ENCODE measurements around the gene SIK3.

- TF ChIP-seq POLR2A (IDR thresholded peaks at IDR 0.05) = no peak
- TF ChIP-seq, protein P1, sequence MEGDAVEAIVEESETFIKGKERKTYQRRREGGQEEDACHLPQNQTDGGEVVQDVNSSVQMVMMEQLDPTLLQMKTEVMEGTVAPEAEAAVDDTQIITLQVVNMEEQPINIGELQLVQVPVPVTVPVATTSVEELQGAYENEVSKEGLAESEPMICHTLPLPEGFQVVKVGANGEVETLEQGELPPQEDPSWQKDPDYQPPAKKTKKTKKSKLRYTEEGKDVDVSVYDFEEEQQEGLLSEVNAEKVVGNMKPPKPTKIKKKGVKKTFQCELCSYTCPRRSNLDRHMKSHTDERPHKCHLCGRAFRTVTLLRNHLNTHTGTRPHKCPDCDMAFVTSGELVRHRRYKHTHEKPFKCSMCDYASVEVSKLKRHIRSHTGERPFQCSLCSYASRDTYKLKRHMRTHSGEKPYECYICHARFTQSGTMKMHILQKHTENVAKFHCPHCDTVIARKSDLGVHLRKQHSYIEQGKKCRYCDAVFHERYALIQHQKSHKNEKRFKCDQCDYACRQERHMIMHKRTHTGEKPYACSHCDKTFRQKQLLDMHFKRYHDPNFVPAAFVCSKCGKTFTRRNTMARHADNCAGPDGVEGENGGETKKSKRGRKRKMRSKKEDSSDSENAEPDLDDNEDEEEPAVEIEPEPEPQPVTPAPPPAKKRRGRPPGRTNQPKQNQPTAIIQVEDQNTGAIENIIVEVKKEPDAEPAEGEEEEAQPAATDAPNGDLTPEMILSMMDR (IDR thresholded peaks at IDR 0.05) = no peak
These were observed 106.7 kb downstream of the SIK3 start for GRCh38 chr11:116991491-116991890.

Data from adrenal gland (tissue), 5 donors.